ENCODE results near the gene DNMT3A. TPM values are rescaled to one million over a fixed set of nuclear protein-coding genes. Genes with fewer than 3 reads are reported as not detected.

Gene DNMT3A
- total and polyA plus RNA-seq, 2 of the 8 experiments (the other 6 are each of a cell fraction or from before 2014, with no cell fraction given), result 33.6 to 178 TPM

DNA sequence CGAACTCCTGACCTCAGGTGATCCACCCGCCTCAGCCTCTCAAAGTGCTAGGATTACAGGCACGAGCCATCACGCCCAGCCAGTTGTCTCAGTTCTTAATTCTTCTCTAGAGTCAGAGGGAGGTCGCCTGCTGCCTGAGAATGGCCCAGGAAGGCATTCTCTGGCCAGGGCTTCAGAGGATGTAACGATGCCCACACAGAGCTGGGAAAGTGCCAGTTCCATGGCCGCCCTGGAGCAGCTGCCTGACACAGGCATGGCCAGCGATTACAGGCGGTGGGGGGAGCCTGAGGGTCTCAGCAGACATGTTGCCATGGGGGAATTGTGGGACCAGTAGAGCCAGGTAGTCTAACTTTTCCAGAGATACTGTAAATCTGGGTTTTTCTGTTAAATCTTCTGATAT is 25.6 kb upstream of the DNMT3A start (continued):
- TF ChIP-seq CEBPB (IDR thresholded peaks at IDR 0.05; ENCODE audit: low read depth, low read length), result no peak
- no peak for TF ChIP-seq FOSL1 (IDR thresholded peaks at IDR 0.05; ENCODE audit: insufficient read depth, low read depth, low read length)
- TF ChIP-seq, protein P1, sequence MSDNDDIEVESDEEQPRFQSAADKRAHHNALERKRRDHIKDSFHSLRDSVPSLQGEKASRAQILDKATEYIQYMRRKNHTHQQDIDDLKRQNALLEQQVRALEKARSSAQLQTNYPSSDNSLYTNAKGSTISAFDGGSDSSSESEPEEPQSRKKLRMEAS (IDR thresholded peaks at IDR 0.05), result no peak
- TF ChIP-seq SIX5 (IDR thresholded peaks at IDR 0.05; ENCODE audit: low read depth, low read length), result no peak
- no peak for TF ChIP-seq ZNF274 (IDR thresholded peaks at IDR 0.05; ENCODE audit: borderline replicate concordance, extremely low read depth, low read length)
- TF ChIP-seq CHD1 (IDR thresholded peaks at IDR 0.05; ENCODE audit: low read depth, low read length), result no peak
